ENCODE results near the gene PPP1R15B. TPM values are rescaled to one million over a fixed set of nuclear protein-coding genes. Genes with fewer than 3 reads are reported as not detected.

The PPP1R15B gene
- total RNA-seq, 1 donor from 2014 or later: 26.6 TPM

- no peak for DNase-seq (ENCODE audit: low read depth)
- TF ChIP-seq CTCF (conservative IDR thresholded peaks at IDR 0.05; ENCODE audit: low read depth, low read length): no peak
- no peak overlapping the region for H3K4me3 ChIP-seq (ENCODE audit: low read depth, low read length)
Measured at GRCh38 chr1:204367193-204367858, 44.3 kb downstream of the PPP1R15B start.

- peak; percentile 66 for TF ChIP-seq CTCF (conservative IDR thresholded peaks at IDR 0.05; ENCODE audit: low read depth, low read length)
- H3K4me3 ChIP-seq (ENCODE audit: low read depth, low read length): no peak overlapping the region
- DNase-seq (ENCODE audit: low read depth): no peak
Measured at GRCh38 chr1:204366759-204367158, 44.9 kb downstream of the PPP1R15B start.

- no peak for DNase-seq (ENCODE audit: low read depth)
- peak; percentile 90 for TF ChIP-seq CTCF (conservative IDR thresholded peaks at IDR 0.05; ENCODE audit: low read depth, low read length)
- H3K4me3 ChIP-seq (ENCODE audit: low read depth, low read length): peak overlapping the region; percentile 30
Measured at GRCh38 chr1:204363335-204364114, 48.1 kb downstream of the PPP1R15B start.

GRCh38 chr1:204362984-204363334 is 48.7 kb downstream of the PPP1R15B start:
- H3K4me3 ChIP-seq (ENCODE audit: low read depth, low read length): peak overlapping the region; percentile 30
- no peak for DNase-seq (ENCODE audit: low read depth)
- TF ChIP-seq CTCF (conservative IDR thresholded peaks at IDR 0.05; ENCODE audit: low read depth, low read length): no peak

- TF ChIP-seq CTCF (conservative IDR thresholded peaks at IDR 0.05; ENCODE audit: low read depth, low read length): no peak
- H3K4me3 ChIP-seq (ENCODE audit: low read depth, low read length): no peak overlapping the region
- no peak for DNase-seq (ENCODE audit: low read depth)
Measured at GRCh38 chr1:204361781-204362180, 49.8 kb downstream of the PPP1R15B start.

- DNase-seq (ENCODE audit: low read depth): no peak
- TF ChIP-seq CTCF (conservative IDR thresholded peaks at IDR 0.05; ENCODE audit: low read depth, low read length): no peak
- no peak overlapping the region for H3K4me3 ChIP-seq (ENCODE audit: low read depth, low read length)
Measured at GRCh38 chr1:204361341-204361771, 50.3 kb downstream of the PPP1R15B start.

All from epithelial cell of proximal tubule (primary cell).